Karpas-422 (cell line): ENCODE data around the gene ISCU. TPM values are rescaled to one million over a fixed set of nuclear protein-coding genes. Genes with fewer than 3 reads are reported as not detected.

Experiments
- DNase-seq: peaks from one replicate; pipeline ENCODE4 v3.0.0-alpha.2; 2015
- H2AFZ ChIP-seq: fragments of 200-600 bp; sonication (generic); 2 replicates; pipeline ENCODE4 v1.6.1; 2014; ENCODE audit warnings: antibody characterized with exemption, low read length, mixed read lengths
- H3K27ac ChIP-seq: fragments of 200-600 bp; sonication (generic); 2 replicates; pipeline ENCODE4 v1.5.1; 2014; ENCODE audit warnings: mild to moderate bottlenecking, low read length, moderate library complexity
- H3K27me3 ChIP-seq: fragments of 200-600 bp; sonication (generic); 2 replicates; pipeline ENCODE4 v1.6.1; 2014; ENCODE audit warnings: low read length, mixed read lengths
- H3K36me3 ChIP-seq: fragments of 200-600 bp; sonication (generic); 2 replicates; pipeline ENCODE4 v1.6.1; 2014; ENCODE audit warnings: low read length, mixed read lengths; ENCODE audit not compliant: insufficient read depth
- H3K4me1 ChIP-seq: fragments of 200-600 bp; sonication (generic); 2 replicates; pipeline ENCODE4 v1.6.1; 2014; ENCODE audit warnings: mild to moderate bottlenecking, low read length, mixed read lengths
- H3K4me2 ChIP-seq: fragments of 200-600 bp; sonication (generic); 2 replicates; pipeline ENCODE4 v1.6.1; 2014; ENCODE audit warnings: low read length, low read depth, mild to moderate bottlenecking; ENCODE audit not compliant: poor library complexity, severe bottlenecking
- H3K4me3 ChIP-seq: fragments of 200-600 bp; sonication (generic); 2 replicates; pipeline ENCODE4 v1.5.1; 2014; ENCODE audit warnings: mild to moderate bottlenecking, antibody characterized with exemption, low read length, mixed read lengths
- H3K79me2 ChIP-seq: fragments of 200-600 bp; sonication (generic); 2 replicates; pipeline ENCODE4 v1.6.1; 2014; ENCODE audit warnings: mild to moderate bottlenecking, low read length, mixed read lengths
- H3K9ac ChIP-seq: fragments of 200-600 bp; sonication (generic); 2 replicates; pipeline ENCODE4 v1.6.0; 2014; ENCODE audit warnings: low read length
- H3K9me2 ChIP-seq: fragments of 200-600 bp; sonication (generic), shearing (Covaris generic); replicated peaks from 2 replicates; pipeline ENCODE4 v1.6.0; 2014; ENCODE audit warnings: mild to moderate bottlenecking, low read length, moderate library complexity; ENCODE audit not compliant: insufficient read depth
- H3K9me3 ChIP-seq: fragments of 300-700, 200-600 bp; sonication (generic); 2 replicates; pipeline ENCODE4 v1.6.1; 2014; ENCODE audit warnings: low read length, mixed read lengths
- H4K20me1 ChIP-seq: fragments of 200-600 bp; sonication (generic); 2 replicates; pipeline ENCODE4 v1.6.1; 2014; ENCODE audit warnings: mild to moderate bottlenecking, antibody characterized with exemption, low read length, low read depth; ENCODE audit not compliant: insufficient read depth
- total RNA-seq: library from RNA; depleted of rRNA; stranded (reverse); fragments of >200 nt; shearing (Covaris generic); gene quantifications from 2 replicates; pipeline ENCODE4 v1.2.3, GENCODE V29; 2014; ENCODE audit warnings: low replicate concordance

ISCU gene
- total RNA-seq, 1 experiment from 2014 or later = 102 TPM

DNA sequence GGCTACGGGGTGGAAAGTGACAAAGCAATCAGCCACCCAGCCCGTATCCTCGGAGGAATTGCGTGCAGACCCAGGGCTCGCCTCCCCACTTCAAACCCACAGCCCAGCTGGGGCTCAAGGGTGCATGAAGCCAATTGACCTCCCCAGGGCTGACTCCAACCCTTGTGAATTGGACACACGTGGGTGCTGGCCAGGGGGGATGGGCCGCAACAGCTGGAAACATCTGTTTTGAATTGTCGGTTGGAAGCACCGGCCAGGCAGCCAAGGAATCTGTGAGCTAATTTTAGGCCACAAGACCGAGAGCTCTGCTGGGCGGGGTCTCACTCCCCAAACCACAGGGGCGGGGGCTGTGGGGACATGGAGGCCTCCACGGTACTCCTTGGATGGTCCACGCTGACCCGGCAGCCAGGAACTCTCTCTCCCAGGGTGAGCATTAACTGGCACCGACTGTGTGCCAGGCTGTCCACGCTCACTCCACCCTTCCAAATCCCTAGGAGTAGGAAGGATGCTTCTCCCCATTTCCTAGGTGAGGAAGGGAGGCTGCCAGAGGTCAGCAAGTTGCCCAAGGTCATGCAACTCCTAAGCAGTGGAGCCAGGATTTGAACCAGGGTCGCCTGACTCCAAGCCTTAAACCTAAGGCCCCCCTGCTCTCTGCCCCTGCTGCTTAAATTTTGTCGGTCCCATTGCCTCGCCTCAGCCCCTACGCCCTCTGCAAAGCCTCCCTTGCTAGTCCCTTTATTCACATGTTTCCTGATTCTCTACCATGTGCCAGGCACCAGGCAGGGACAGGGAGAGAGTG lies 47.3 kb downstream of the ISCU start:
- H3K9ac ChIP-seq = no peak overlapping the region
- no peak overlapping the region for H3K4me2 ChIP-seq
- no peaks in the 10 kb centered on the region for H3K9me2 ChIP-seq
- H2AFZ ChIP-seq = no peak overlapping the region
- no peak overlapping the region for H3K27ac ChIP-seq
- no peaks in the 10 kb centered on the region for H4K20me1 ChIP-seq
- no peaks in the 10 kb centered on the region for H3K36me3 ChIP-seq
- DNase-seq = no peak
- no peaks in the 10 kb centered on the region for H3K9me3 ChIP-seq
- no peaks in the 10 kb centered on the region for H3K4me1 ChIP-seq
- no peak overlapping the region for H3K4me3 ChIP-seq
- no peaks in the 10 kb centered on the region for H3K79me2 ChIP-seq
- no peaks in the 10 kb centered on the region; the same call in 1 of the 2 replicates for H3K27me3 ChIP-seq

DNA sequence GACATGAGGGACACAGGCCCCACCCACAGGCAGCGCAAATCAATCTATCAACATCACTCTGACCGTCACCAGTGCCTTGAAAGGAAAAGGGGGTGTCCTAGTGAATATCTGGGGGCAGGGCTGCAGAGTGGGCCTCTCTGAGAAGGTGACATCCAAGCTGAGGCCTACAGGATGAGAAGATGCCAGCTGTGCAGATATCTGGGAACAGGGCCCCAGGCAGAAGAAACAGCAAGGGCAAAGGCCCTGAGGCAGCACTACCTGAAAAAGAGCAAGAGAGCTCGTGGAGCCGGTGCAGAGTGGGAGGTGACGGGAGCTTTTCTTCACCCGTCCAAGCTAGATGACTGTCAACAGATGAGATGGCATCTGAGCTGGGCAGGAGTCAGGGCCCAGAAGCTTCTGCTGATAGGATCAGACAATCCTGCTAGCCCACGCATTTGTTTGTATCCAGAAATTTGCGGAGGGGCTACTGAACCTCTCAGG lies 48.0 kb downstream of the ISCU start:
- Histone ChIP-seq H3K4me3 (no peak overlapping the region), H3K36me3 (no peaks in the 10 kb centered on the region), H3K27me3 (no peaks in the 10 kb centered on the region; the same call in 1 of the 2 replicates), H3K4me1 (no peaks in the 10 kb centered on the region), H3K79me2 (no peaks in the 10 kb centered on the region), H3K9me2 (no peaks in the 10 kb centered on the region), H4K20me1 (no peaks in the 10 kb centered on the region), H3K27ac (no peak overlapping the region), H3K4me2 (no peak overlapping the region), H3K9me3 (no peaks in the 10 kb centered on the region), H3K9ac (no peak overlapping the region), H2AFZ (no peak overlapping the region)
- DNase-seq = no peak

DNA sequence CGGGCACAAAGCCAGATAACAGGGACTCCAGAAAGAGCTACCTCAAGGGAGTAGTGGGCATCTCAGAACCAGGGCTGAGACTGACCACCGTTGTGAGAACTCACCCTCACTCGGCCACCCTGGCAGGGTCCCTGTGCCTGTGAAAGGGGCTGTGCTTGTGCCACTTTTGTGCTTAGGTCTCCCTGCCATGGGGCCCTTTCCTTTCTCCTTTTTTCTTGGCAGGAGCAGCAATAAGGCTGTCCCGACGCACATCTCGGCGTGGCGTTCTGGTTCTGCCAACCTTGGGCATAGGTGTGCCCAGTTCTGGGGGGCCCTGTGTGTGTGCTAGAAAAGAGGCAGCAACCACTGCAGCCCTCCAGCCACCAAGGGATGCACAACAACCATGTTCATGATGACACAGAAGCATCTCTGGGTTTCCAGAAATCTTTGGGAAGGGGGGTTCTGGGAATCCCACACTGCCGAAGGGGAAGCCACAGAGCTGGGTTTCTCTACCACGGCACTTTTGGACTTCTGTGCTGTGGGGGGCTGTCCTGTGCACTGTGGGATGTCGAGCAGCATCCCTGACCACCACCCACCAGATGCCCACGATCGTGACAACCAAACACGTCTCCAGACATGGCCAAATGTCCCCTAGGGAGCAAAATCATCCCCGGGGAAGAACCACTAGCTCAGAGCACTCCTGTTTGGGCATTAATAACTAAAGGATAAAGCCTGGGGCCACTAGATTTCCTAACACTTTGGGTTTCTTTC lies 48.6 kb downstream of the ISCU start:
- no peak for DNase-seq
- Histone ChIP-seq H2AFZ (no peak overlapping the region), H3K9me3 (peaks cover 4% of the 10 kb centered on the region; the same call in 1 of the 2 replicates), H3K27me3 (no peaks in the 10 kb centered on the region; the same call in 1 of the 2 replicates), H3K4me1 (no peaks in the 10 kb centered on the region), H3K27ac (no peak overlapping the region), H3K9me2 (no peaks in the 10 kb centered on the region), H3K79me2 (no peaks in the 10 kb centered on the region), H3K4me3 (no peak overlapping the region), H3K4me2 (no peak overlapping the region), H3K36me3 (no peaks in the 10 kb centered on the region), H4K20me1 (no peaks in the 10 kb centered on the region), H3K9ac (no peak overlapping the region)

DNA sequence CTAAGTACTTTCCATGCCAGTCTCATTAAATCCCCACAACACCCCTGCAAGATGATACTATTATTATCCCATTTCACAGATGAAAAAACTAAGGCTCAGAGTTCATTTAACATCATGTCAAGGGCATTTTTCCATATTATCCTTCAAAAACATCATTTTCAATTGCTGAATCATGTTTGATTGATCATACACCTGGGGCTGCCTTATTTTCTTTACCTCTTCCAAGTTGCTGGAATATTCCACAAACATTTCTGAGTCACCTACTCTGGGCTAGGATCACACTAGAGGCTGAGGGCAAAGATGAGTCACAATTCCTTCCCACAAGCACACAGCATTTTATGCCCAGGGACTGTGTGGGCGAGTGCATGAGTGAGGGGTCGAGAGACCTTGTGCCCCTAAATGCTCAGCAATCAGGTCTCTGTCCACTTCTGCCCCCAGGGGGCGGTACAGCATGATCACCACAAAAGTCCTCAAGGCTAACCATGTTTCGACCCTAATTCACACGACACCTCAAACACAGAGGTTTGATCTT lies 49.6 kb downstream of the ISCU start:
- Histone ChIP-seq H3K4me3 (no peak overlapping the region), H3K4me2 (no peak overlapping the region), H3K9ac (no peak overlapping the region), H3K27me3 (no peaks in the 10 kb centered on the region; the same call in 1 of the 2 replicates), H4K20me1 (no peaks in the 10 kb centered on the region), H3K9me3 (peaks cover 4% of the 10 kb centered on the region; the same call in 1 of the 2 replicates), H3K36me3 (no peaks in the 10 kb centered on the region), H3K4me1 (no peaks in the 10 kb centered on the region), H2AFZ (no peak overlapping the region), H3K9me2 (no peaks in the 10 kb centered on the region), H3K27ac (no peak overlapping the region), H3K79me2 (no peaks in the 10 kb centered on the region)
- DNase-seq = peak; percentile 85

DNA sequence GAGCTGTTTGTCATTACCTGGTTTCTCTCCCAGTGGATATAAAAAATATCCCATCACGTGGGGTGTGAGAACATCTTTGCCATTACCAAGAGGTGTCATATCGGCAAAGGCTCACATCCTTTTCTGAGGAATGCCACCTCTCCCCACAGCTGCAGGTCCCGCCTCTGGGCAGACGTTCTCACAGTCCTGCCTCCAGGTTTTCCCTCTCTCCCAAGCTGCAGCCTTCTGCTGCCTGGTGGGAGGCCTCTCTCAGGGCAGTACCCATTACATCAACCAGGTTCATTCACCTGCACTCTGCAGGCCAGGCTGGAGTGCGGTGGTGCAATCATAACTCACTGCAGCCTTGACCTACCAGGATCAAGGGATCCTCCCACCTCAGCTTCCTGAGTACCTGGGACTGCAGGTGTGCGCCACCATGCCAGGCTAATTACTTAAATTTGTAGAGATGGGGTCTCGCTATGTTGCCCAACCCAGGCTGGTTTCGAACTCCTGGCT lies 50.4 kb downstream of the ISCU start:
- no peak overlapping the region for H3K4me2 ChIP-seq
- H3K9ac ChIP-seq = no peak overlapping the region
- no peak overlapping the region for H3K4me3 ChIP-seq
- no peaks in the 10 kb centered on the region for H3K4me1 ChIP-seq
- DNase-seq = no peak
- no peak overlapping the region for H3K27ac ChIP-seq
- H3K36me3 ChIP-seq = no peaks in the 10 kb centered on the region
- H3K9me2 ChIP-seq = no peaks in the 10 kb centered on the region
- no peaks in the 10 kb centered on the region for H4K20me1 ChIP-seq
- H3K9me3 ChIP-seq = peaks cover 4% of the 10 kb centered on the region; the same call in 1 of the 2 replicates
- no peaks in the 10 kb centered on the region for H3K79me2 ChIP-seq
- H3K27me3 ChIP-seq = no peaks in the 10 kb centered on the region; the same call in 1 of the 2 replicates
- no peak overlapping the region for H2AFZ ChIP-seq

DNA sequence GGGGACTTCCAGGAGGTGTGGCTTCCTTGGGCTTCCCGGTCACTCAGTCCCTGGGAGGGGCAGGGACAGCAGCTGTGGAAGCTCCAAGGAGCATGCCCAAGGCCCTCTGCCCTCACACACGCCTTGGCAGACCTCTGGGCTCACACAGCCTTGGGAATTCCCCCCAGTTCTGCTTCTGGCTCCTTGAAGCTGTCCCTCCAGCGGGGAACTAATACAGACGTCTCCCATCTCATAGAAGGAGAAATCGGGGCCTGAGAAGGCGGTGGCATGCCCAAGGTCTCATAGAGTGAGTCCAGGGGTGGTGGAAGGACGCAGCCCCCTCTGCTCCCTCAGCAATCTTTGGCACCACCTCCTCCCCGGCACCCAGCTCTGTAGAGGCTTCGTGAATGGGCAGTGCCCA lies 51.2 kb downstream of the ISCU start:
- no peak for DNase-seq
- H3K9me2 ChIP-seq = no peaks in the 10 kb centered on the region
- no peak overlapping the region for H3K4me2 ChIP-seq
- H3K79me2 ChIP-seq = no peaks in the 10 kb centered on the region
- H3K9me3 ChIP-seq = peaks cover 4% of the 10 kb centered on the region; the same call in 1 of the 2 replicates
- H3K27me3 ChIP-seq = no peaks in the 10 kb centered on the region; the same call in 1 of the 2 replicates
- H3K4me1 ChIP-seq = peaks cover 4% of the 10 kb centered on the region
- H3K36me3 ChIP-seq = no peaks in the 10 kb centered on the region
- no peak overlapping the region for H3K9ac ChIP-seq
- H3K4me3 ChIP-seq = no peak overlapping the region
- H3K27ac ChIP-seq = no peak overlapping the region
- H4K20me1 ChIP-seq = no peaks in the 10 kb centered on the region
- no peak overlapping the region for H2AFZ ChIP-seq

DNA sequence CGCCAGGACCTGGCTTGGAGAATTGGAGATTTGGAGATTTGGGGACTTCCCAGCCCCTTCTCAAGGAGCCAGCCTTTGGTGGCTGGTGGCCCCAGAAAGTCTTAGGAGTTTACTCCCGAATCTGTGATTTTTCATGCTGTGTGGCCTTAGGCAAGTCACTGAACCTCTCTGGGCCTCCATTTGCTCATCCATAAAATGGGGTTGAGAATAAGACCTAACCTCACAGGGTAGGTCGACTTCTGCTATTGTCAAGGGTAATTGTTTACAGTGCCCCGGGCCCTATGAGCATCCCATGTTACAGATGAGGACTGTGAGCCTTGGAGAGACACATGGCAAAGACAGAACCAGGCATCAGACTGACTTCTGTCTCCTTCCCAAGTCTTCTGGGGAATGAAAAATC lies 51.6 kb downstream of the ISCU start:
- no peak overlapping the region for H2AFZ ChIP-seq
- no peaks in the 10 kb centered on the region for H4K20me1 ChIP-seq
- H3K79me2 ChIP-seq = no peaks in the 10 kb centered on the region
- H3K4me3 ChIP-seq = no peak overlapping the region
- H3K9ac ChIP-seq = no peak overlapping the region
- no peaks in the 10 kb centered on the region for H3K36me3 ChIP-seq
- H3K27ac ChIP-seq = no peak overlapping the region
- no peak for DNase-seq
- no peak overlapping the region for H3K4me2 ChIP-seq
- H3K9me2 ChIP-seq = no peaks in the 10 kb centered on the region
- H3K9me3 ChIP-seq = peaks cover 4% of the 10 kb centered on the region; the same call in 1 of the 2 replicates
- H3K4me1 ChIP-seq = peaks cover 7% of the 10 kb centered on the region
- no peaks in the 10 kb centered on the region; the same call in 1 of the 2 replicates for H3K27me3 ChIP-seq

DNA sequence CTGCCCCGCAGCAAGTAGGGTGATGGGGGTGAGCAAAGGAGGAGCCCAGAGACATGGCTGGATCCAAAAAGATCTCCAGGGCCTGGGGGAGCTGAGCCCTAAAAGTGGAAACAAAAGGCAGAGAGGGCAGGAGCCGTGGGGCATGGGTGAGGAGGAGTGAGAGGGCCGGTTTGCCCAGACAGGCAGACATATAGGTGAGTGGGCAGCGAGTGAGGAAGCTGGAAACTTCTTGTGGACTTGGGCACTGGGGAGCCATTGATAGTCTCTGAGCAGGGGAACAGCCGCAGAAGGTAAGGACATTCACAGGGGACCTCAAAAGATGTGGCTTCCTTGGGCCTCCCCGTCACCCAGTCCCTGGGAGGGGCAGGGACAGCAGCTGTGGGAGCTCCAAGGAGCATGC lies 52.2 kb downstream of the ISCU start:
- Histone ChIP-seq H3K27ac (no peak overlapping the region), H4K20me1 (no peaks in the 10 kb centered on the region), H3K4me1 (peaks cover 7% of the 10 kb centered on the region), H3K36me3 (no peaks in the 10 kb centered on the region), H3K27me3 (no peaks in the 10 kb centered on the region; the same call in 1 of the 2 replicates), H2AFZ (no peak overlapping the region), H3K9ac (no peak overlapping the region), H3K9me2 (no peaks in the 10 kb centered on the region), H3K79me2 (no peaks in the 10 kb centered on the region), H3K4me2 (no peak overlapping the region), H3K9me3 (peaks cover 4% of the 10 kb centered on the region; the same call in 1 of the 2 replicates), H3K4me3 (no peak overlapping the region)
- no peak for DNase-seq
